Measurements from ENCODE around the gene HMGB4. TPM values are rescaled to one million over a fixed set of nuclear protein-coding genes. Genes with fewer than 3 reads are reported as not detected.

HMGB4 gene
- polyA plus RNA-seq, 2 of the 4 experiments (the other 2 are of a cell fraction), result not detected

DNA sequence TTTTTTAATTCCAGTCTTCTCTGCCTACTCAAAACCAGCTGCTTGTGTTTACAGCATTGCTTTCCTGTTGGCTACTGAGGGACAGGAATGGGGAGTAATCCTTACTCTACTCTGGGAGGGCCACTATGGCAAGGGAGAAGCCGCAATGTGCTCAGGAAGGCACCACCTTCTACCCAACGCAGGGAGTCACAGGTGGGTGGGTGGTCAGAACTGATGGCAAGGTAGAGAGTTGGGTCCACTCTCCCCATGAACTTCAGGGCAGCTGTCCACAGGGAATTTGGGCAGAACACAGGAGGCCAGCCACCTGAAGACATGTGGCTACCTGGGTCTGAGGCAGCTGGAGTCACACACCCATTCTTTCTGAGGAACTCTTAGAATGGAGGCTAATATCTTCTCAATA is 40.5 kb upstream of the HMGB4 start:
- no peaks in the 10 kb centered on the region for H3K4me1 ChIP-seq
- TF ChIP-seq, protein P1, sequence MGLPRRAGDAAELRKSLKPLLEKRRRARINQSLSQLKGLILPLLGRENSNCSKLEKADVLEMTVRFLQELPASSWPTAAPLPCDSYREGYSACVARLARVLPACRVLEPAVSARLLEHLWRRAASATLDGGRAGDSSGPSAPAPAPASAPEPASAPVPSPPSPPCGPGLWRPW (IDR thresholded peaks at IDR 0.05), result no peak
- TF ChIP-seq HOXA7 (CRISPR knock-in tag; IDR thresholded peaks at IDR 0.05) (no peak), RFX5 (IDR thresholded peaks at IDR 0.05) (no peak), SMC3 (IDR thresholded peaks at IDR 0.05) (no peak), FOSB (CRISPR knock-in tag; IDR thresholded peaks at IDR 0.05) (no peak)
- POLR2A ChIA-PET, result no interaction called here
- no peak for DNase-seq (ENCODE audit: low read depth in 1 of 2, low spot score in 1 of 2)
- H3K9me3 ChIP-seq, result no peaks in the 10 kb centered on the region
- H3K27ac ChIP-seq, result no peak overlapping the region
- ATAC-seq, result no peak
- CTCF ChIA-PET, result no interaction called here
- H3K4me2 ChIP-seq, result no peak overlapping the region
- no peak overlapping the region for H3K4me3 ChIP-seq
- FAIRE-seq, result no peak
- WGBS (ENCODE audit: missing lambda C conversion rate), result 0% methylated on average over 2 of the region's 2 CpGs

- ChIA-PET CTCF (no interaction called here), POLR2A (no interaction called here)
- Histone ChIP-seq H3K4me1 (no peaks in the 10 kb centered on the region), H3K4me2 (no peak overlapping the region), H3K27ac (no peak overlapping the region), H3K9me3 (no peaks in the 10 kb centered on the region), H3K4me3 (no peak overlapping the region)
- DNase-seq (ENCODE audit: low read depth in 1 of 2, low spot score in 1 of 2) (no peak), ATAC-seq (no peak), FAIRE-seq (no peak)
- TF ChIP-seq HDAC2 (IDR thresholded peaks at IDR 0.05) (no peak), ESRRA (IDR thresholded peaks at IDR 0.05; ENCODE audit: borderline replicate concordance, low read length) (no peak), MAFK (IDR thresholded peaks at IDR 0.05; ENCODE audit: partially characterized antibody) (no peak), CHD2 (IDR thresholded peaks at IDR 0.05; ENCODE audit: low read length, partially characterized antibody) (no peak), PHF8 (IDR thresholded peaks at IDR 0.05; ENCODE audit: borderline replicate concordance, low read depth) (no peak), RAD21 (conservative IDR thresholded peaks at IDR 0.05 in 1 of 2, IDR thresholded peaks at IDR 0.05 in 1 of 2) (no peak), BHLHE40 (IDR thresholded peaks at IDR 0.05; ENCODE audit: low read depth, low read length) (no peak), NR3C1 (IDR thresholded peaks at IDR 0.05) (no peak), GATA3 (IDR thresholded peaks at IDR 0.05; ENCODE audit: borderline replicate concordance) (no peak), RNF2 (IDR thresholded peaks at IDR 0.05; ENCODE audit: borderline replicate concordance, low read depth) (no peak), POLR2AphosphoS2 (conservative IDR thresholded peaks at IDR 0.05; ENCODE audit: low read length) (no peak), SREBF2 (IDR thresholded peaks at IDR 0.05) (no peak), KDM5A (IDR thresholded peaks at IDR 0.05) (no peak), EHMT2 (IDR thresholded peaks at IDR 0.05; ENCODE audit: low read depth) (no peak), CHD4 (IDR thresholded peaks at IDR 0.05; ENCODE audit: borderline replicate concordance) (no peak)
- TF ChIP-seq, protein P2, sequence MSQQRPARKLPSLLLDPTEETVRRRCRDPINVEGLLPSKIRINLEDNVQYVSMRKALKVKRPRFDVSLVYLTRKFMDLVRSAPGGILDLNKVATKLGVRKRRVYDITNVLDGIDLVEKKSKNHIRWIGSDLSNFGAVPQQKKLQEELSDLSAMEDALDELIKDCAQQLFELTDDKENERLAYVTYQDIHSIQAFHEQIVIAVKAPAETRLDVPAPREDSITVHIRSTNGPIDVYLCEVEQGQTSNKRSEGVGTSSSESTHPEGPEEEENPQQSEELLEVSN (IDR thresholded peaks at IDR 0.05; ENCODE audit: borderline replicate concordance, low read depth), result no peak
- TF ChIP-seq, protein P3, sequence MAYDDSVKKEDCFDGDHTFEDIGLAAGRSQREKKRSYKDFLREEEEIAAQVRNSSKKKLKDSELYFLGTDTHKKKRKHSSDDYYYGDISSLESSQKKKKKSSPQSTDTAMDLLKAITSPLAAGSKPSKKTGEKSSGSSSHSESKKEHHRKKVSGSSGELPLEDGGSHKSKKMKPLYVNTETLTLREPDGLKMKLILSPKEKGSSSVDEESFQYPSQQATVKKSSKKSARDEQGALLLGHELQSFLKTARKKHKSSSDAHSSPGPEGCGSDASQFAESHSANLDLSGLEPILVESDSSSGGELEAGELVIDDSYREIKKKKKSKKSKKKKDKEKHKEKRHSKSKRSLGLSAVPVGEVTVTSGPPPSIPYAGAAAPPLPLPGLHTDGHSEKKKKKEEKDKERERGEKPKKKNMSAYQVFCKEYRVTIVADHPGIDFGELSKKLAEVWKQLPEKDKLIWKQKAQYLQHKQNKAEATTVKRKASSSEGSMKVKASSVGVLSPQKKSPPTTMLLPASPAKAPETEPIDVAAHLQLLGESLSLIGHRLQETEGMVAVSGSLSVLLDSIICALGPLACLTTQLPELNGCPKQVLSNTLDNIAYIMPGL (CRISPR knock-in tag; IDR thresholded peaks at IDR 0.05; ENCODE audit: borderline replicate concordance), result no peak
- TF ChIP-seq, protein P4, sequence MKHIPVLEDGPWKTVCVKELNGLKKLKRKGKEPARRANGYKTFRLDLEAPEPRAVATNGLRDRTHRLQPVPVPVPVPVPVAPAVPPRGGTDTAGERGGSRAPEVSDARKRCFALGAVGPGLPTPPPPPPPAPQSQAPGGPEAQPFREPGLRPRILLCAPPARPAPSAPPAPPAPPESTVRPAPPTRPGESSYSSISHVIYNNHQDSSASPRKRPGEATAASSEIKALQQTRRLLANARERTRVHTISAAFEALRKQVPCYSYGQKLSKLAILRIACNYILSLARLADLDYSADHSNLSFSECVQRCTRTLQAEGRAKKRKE (CRISPR knock-in tag; IDR thresholded peaks at IDR 0.05; ENCODE audit: low read depth), result no peak
- TF ChIP-seq, protein P5, sequence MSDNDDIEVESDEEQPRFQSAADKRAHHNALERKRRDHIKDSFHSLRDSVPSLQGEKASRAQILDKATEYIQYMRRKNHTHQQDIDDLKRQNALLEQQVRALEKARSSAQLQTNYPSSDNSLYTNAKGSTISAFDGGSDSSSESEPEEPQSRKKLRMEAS (IDR thresholded peaks at IDR 0.05), result no peak
- 0% methylated on average over 1 of the region's 1 CpG for WGBS (ENCODE audit: missing lambda C conversion rate)
These were observed 40.0 kb upstream of the HMGB4 start for GRCh38 chr1:33823830-33824229.

Measured in A549 (cell line).